ENCODE data around the gene ITPR1. TPM values are rescaled to one million over a fixed set of nuclear protein-coding genes. Genes with fewer than 3 reads are reported as not detected.

The ITPR1 gene
- total RNA-seq, 2 experiments from 2014 or later, result 84.4 to 104 TPM

DNA sequence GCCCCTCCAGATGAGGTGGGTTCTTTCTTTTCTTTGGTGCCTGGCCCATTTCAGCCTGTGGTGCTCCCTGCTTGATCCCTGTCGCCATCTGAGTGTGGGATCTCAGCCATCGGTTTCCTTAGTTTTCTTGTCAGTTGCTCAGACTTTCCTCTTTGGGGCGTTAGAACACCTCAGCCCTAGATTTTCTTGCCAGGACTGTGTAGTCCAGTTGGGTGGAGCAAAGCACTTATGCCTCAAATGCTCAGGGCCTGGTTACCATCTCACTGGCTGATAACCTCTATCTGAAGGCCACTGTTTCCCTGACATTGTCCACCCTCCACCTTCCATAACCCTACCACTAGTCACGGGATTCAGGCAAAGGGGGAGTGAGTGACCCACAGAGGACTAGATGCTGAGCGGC, 277.4 kb downstream of the ITPR1 start:
- Histone ChIP-seq H3K36me3 (ENCODE audit: insufficient read depth, low read length) (peaks cover 53% of the 10 kb centered on the region), H4K20me1 (ENCODE audit: insufficient read depth, low read length) (no peaks in the 10 kb centered on the region), H3K27ac (ENCODE audit: low read depth, low read length, poor library complexity, severe bottlenecking) (no peak overlapping the region), H3K9me2 (ENCODE audit: insufficient read depth, low read length) (no peaks in the 10 kb centered on the region), H3K4me1 (ENCODE audit: insufficient read depth, low read length, poor library complexity, severe bottlenecking) (no peaks in the 10 kb centered on the region), H3K9me3 (ENCODE audit: low read length) (no peaks in the 10 kb centered on the region), H3K79me2 (ENCODE audit: insufficient read depth, low read depth, low read length) (no peaks in the 10 kb centered on the region), H2AFZ (ENCODE audit: low read length) (no peak overlapping the region), H3K4me2 (ENCODE audit: low read length) (no peak overlapping the region), H3K4me3 (ENCODE audit: low read depth, low read length, poor library complexity, severe bottlenecking) (no peak overlapping the region)
- intact Hi-C loops (cut with micrococcal nuclease; ENCODE audit: unreplicated experiment), result no loop called here
- ChIA-PET CTCF (ENCODE audit: unreplicated experiment) (no interaction called here), POLR2A (interaction anchor here (0.5 kb wide), 1 partner anchor 198 kb away, joined by 3 read pairs; no protein-coding TSS in a partner anchor)
- no TSS peak for BruUV-seq (replicated peaks)
- TF ChIP-seq EZH2phosphoT487 (IDR thresholded peaks at IDR 0.05; ENCODE audit: borderline replicate concordance, low read depth, low read length), result no peak
- TF ChIP-seq, protein P1, sequence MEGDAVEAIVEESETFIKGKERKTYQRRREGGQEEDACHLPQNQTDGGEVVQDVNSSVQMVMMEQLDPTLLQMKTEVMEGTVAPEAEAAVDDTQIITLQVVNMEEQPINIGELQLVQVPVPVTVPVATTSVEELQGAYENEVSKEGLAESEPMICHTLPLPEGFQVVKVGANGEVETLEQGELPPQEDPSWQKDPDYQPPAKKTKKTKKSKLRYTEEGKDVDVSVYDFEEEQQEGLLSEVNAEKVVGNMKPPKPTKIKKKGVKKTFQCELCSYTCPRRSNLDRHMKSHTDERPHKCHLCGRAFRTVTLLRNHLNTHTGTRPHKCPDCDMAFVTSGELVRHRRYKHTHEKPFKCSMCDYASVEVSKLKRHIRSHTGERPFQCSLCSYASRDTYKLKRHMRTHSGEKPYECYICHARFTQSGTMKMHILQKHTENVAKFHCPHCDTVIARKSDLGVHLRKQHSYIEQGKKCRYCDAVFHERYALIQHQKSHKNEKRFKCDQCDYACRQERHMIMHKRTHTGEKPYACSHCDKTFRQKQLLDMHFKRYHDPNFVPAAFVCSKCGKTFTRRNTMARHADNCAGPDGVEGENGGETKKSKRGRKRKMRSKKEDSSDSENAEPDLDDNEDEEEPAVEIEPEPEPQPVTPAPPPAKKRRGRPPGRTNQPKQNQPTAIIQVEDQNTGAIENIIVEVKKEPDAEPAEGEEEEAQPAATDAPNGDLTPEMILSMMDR (conservative IDR thresholded peaks at IDR 0.05; ENCODE audit: low read length), result no peak
- DNase-seq (ENCODE audit: low spot score), result no peak

DNA sequence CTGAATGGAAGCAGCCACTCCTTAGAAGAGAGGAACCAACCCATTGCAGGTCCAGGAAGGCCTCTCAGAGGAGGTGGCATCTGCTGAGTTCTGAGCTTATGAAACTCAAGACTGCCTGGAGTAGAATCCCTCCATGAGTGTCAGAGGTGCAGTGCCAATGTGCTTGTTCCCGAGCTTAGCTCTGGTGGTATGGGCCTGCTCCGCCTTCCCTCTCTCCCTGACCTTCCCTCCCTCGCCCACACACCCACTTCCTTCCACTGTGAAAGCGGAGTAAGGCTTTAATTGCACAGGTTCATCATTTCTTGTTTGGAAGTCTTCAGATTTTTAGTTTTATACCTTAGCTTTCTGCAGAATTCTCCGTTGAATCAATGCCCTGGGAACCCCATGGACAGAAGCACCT, 278.1 kb downstream of the ITPR1 start:
- Histone ChIP-seq H3K36me3 (ENCODE audit: insufficient read depth, low read length) (peaks cover 49% of the 10 kb centered on the region), H3K4me1 (ENCODE audit: insufficient read depth, low read length, poor library complexity, severe bottlenecking) (no peaks in the 10 kb centered on the region), H3K4me2 (ENCODE audit: low read length) (no peak overlapping the region), H3K79me2 (ENCODE audit: insufficient read depth, low read depth, low read length) (no peaks in the 10 kb centered on the region), H3K27ac (ENCODE audit: low read depth, low read length, poor library complexity, severe bottlenecking) (no peak overlapping the region), H3K4me3 (ENCODE audit: low read depth, low read length, poor library complexity, severe bottlenecking) (no peak overlapping the region), H3K9me3 (ENCODE audit: low read length) (no peaks in the 10 kb centered on the region), H4K20me1 (ENCODE audit: insufficient read depth, low read length) (no peaks in the 10 kb centered on the region), H2AFZ (ENCODE audit: low read length) (no peak overlapping the region), H3K9me2 (ENCODE audit: insufficient read depth, low read length) (no peaks in the 10 kb centered on the region)
- ChIA-PET POLR2A (interaction anchor here (0.5 to 0.6 kb wide), 2 partner anchors 197 to 823 kb away, joined by 3 read pairs; no protein-coding TSS in a partner anchor), CTCF (ENCODE audit: unreplicated experiment) (no interaction called here)
- TF ChIP-seq, protein P1 (conservative IDR thresholded peaks at IDR 0.05; ENCODE audit: low read length), result no peak
- TF ChIP-seq EZH2phosphoT487 (IDR thresholded peaks at IDR 0.05; ENCODE audit: borderline replicate concordance, low read depth, low read length), result no peak
- intact Hi-C loops (cut with micrococcal nuclease; ENCODE audit: unreplicated experiment), result no loop called here
- no TSS peak for BruUV-seq (replicated peaks)
- DNase-seq (ENCODE audit: low spot score), result no peak

DNA sequence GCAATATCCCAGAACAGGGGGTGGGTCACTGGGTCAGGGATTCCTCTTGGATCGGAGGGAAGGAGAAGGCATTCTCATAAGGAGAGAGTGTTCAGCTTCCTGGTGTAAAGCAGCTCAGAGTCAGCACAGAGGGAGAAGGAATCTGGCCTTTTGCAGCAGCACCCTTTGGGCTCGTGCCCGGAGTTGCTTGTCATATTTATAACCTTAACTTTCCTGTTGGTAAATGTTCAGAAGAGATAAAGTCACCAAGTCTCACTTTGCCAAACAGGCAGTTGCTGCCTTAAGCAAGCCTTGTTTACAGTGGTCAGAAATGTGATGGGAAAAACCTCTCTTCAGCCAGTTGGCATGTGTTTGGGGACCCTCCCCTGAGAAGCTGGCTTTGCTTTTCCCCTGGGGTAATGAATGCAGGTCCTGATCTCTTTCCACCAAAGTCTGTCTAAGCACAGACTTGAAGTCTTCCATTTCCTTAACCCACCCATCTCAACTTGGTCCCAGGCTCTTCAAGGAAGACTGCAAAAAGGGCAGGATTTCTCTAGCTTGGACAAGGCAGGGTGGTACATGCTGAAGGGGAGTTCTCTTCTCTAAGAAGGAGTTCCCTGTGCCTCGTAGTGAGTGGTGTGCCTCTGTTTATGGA, 279.1 kb downstream of the ITPR1 start:
- intact Hi-C loops (cut with micrococcal nuclease; ENCODE audit: unreplicated experiment), result no loop called here
- H3K27ac ChIP-seq (ENCODE audit: low read depth, low read length, poor library complexity, severe bottlenecking), result no peak overlapping the region
- TF ChIP-seq EZH2phosphoT487 (IDR thresholded peaks at IDR 0.05; ENCODE audit: borderline replicate concordance, low read depth, low read length), result no peak
- TF ChIP-seq, protein P1 (conservative IDR thresholded peaks at IDR 0.05; ENCODE audit: low read length), result no peak
- H3K4me2 ChIP-seq (ENCODE audit: low read length), result no peak overlapping the region
- H3K4me1 ChIP-seq (ENCODE audit: insufficient read depth, low read length, poor library complexity, severe bottlenecking), result no peaks in the 10 kb centered on the region
- ChIA-PET POLR2A (no interaction called here), CTCF (ENCODE audit: unreplicated experiment) (no interaction called here)
- H3K36me3 ChIP-seq (ENCODE audit: insufficient read depth, low read length), result peaks cover 49% of the 10 kb centered on the region; the same call in 1 of the 2 replicates
- no peaks in the 10 kb centered on the region for H4K20me1 ChIP-seq (ENCODE audit: insufficient read depth, low read length)
- H3K4me3 ChIP-seq (ENCODE audit: low read depth, low read length, poor library complexity, severe bottlenecking), result no peak overlapping the region
- BruUV-seq (replicated peaks), result no TSS peak
- no peak for DNase-seq (ENCODE audit: low spot score)
- H2AFZ ChIP-seq (ENCODE audit: low read length), result no peak overlapping the region
- no peaks in the 10 kb centered on the region for H3K9me2 ChIP-seq (ENCODE audit: insufficient read depth, low read length)
- H3K79me2 ChIP-seq (ENCODE audit: insufficient read depth, low read depth, low read length), result no peaks in the 10 kb centered on the region
- no peaks in the 10 kb centered on the region for H3K9me3 ChIP-seq (ENCODE audit: low read length)
